ENCODE data around the gene FOXP1. TPM values are rescaled to one million over a fixed set of nuclear protein-coding genes. Genes with fewer than 3 reads are reported as not detected.

The FOXP1 gene
- total RNA-seq, 4 donors from 2014 or later = 169 to 300 (median 202) TPM

- Histone ChIP-seq H3K9me3 (no peaks in the 10 kb centered on the region), H3K4me3 (no peak overlapping the region), H3K27me3 (no peaks in the 10 kb centered on the region), H3K36me3 (no peaks in the 10 kb centered on the region), H3K27ac (peak overlapping the region; percentile 27 to 67 (median 60)), H3K4me1 (peaks cover 0 to 59% (median 6%) of the 10 kb centered on the region in 3 donors)
- 48 to 50% methylated on average over 5 to 6 of the region's 7 CpGs for WGBS, 2 donors (ENCODE audit: low coverage in 1 of 2)
- ATAC-seq = no peak
- TF ChIP-seq CTCF (IDR thresholded peaks at IDR 0.05) = no peak
- TF ChIP-seq POLR2AphosphoS5 (IDR thresholded peaks at IDR 0.05) = peak; percentile 60
Measured at GRCh38 chr3:71254281-71255057, 329.1 kb downstream of the FOXP1 start.

GRCh38 chr3:71253169-71253568, 330.4 kb downstream of the FOXP1 start:
- WGBS, 2 donors (ENCODE audit: low coverage in 1 of 2) = 82 to 86% methylated on average over 1 to 2 of the region's 2 CpGs
- H3K27ac ChIP-seq = peak overlapping the region in 1 of 4 donors; percentile 21
- no peak overlapping the region for H3K4me3 ChIP-seq
- H3K27me3 ChIP-seq = no peaks in the 10 kb centered on the region
- no peak for TF ChIP-seq EP300 (IDR thresholded peaks at IDR 0.05)
- TF ChIP-seq CTCF (IDR thresholded peaks at IDR 0.05) = no peak
- TF ChIP-seq POLR2A (IDR thresholded peaks at IDR 0.05) = no peak
- no peak for TF ChIP-seq POLR2AphosphoS5 (IDR thresholded peaks at IDR 0.05)
- peaks cover 0 to 59% (median 6%) of the 10 kb centered on the region in 3 donors for H3K4me1 ChIP-seq
- H3K9me3 ChIP-seq = no peaks in the 10 kb centered on the region
- H3K36me3 ChIP-seq = no peaks in the 10 kb centered on the region
- ATAC-seq = no peak

GRCh38 chr3:71252466-71252865, 331.1 kb downstream of the FOXP1 start:
- Histone ChIP-seq H3K4me3 (no peak overlapping the region), H3K9me3 (no peaks in the 10 kb centered on the region), H3K27me3 (no peaks in the 10 kb centered on the region), H3K4me1 (peaks cover 0 to 60% (median 6%) of the 10 kb centered on the region in 3 donors), H3K36me3 (no peaks in the 10 kb centered on the region), H3K27ac (peak overlapping the region in 1 of 4 donors; percentile 21)
- WGBS, 2 donors (ENCODE audit: low coverage in 1 of 2) = 77 to 100% methylated on average over 1 to 2 of the region's 2 CpGs
- no peak for ATAC-seq
- TF ChIP-seq POLR2AphosphoS5 (IDR thresholded peaks at IDR 0.05) = no peak
- TF ChIP-seq EP300 (IDR thresholded peaks at IDR 0.05) = no peak
- TF ChIP-seq POLR2A (IDR thresholded peaks at IDR 0.05) = no peak
- no peak for TF ChIP-seq CTCF (IDR thresholded peaks at IDR 0.05)

GRCh38 chr3:71251156-71251775, 332.3 kb downstream of the FOXP1 start:
- peaks cover 4 to 72% (median 8%) of the 10 kb centered on the region in 3 donors for H3K4me1 ChIP-seq
- 70 to 80% methylated on average over 8 of the region's 8 CpGs for WGBS, 2 donors (ENCODE audit: low coverage in 1 of 2)
- peak overlapping the region in 1 of 4 donors; percentile 23 for H3K27ac ChIP-seq
- H3K9me3 ChIP-seq = no peaks in the 10 kb centered on the region
- H3K36me3 ChIP-seq = no peaks in the 10 kb centered on the region
- H3K4me3 ChIP-seq = no peak overlapping the region
- TF ChIP-seq EP300 (IDR thresholded peaks at IDR 0.05) = no peak
- no peak for TF ChIP-seq CTCF (IDR thresholded peaks at IDR 0.05)
- no peak for TF ChIP-seq POLR2A (IDR thresholded peaks at IDR 0.05)
- TF ChIP-seq POLR2AphosphoS5 (IDR thresholded peaks at IDR 0.05) = no peak
- no peaks in the 10 kb centered on the region for H3K27me3 ChIP-seq
- ATAC-seq = no peak
